HL-60 (cell line): ENCODE measurements around the gene PRPH.

Experiments used
- DNase-seq, 2 experiments: peaks; one replicate each; pipeline ENCODE4 v3.0.0-alpha.2; 2010 to 2020; ENCODE audit warnings: low read depth in 1 of 2, low spot score in 1 of 2
- H3K27ac ChIP-seq: fragments of 250-450 bp; sonication (Bioruptor Pico); replicated peaks from 2 replicates; pipeline ENCODE4 v1.5.1; 2020; ENCODE audit warnings: mild to moderate bottlenecking, moderate library complexity
- H3K27me3 ChIP-seq: fragments of 250-450 bp; sonication (Bioruptor Pico); 2 replicates; pipeline ENCODE4 v1.5.1; 2021; ENCODE audit warnings: mild to moderate bottlenecking, moderate library complexity; ENCODE audit not compliant: insufficient read depth, poor library complexity, severe bottlenecking
- H3K4me3 ChIP-seq: replicated peaks from 2 replicates; pipeline ENCODE4 v1.5.1; 2011; ENCODE audit warnings: mild to moderate bottlenecking, control low read depth, low read length; ENCODE audit not compliant: insufficient read depth
- CTCF ChIP-seq: IDR thresholded peaks from one replicate; pipeline ENCODE4 v1.5.1; 2011; ENCODE audit warnings: low read length, control low read depth, inconsistent platforms; ENCODE audit not compliant: insufficient read depth
- GABPA ChIP-seq: IDR thresholded peaks from 2 replicates; pipeline ENCODE4 v1.6.1; 2012; ENCODE audit warnings: low read depth
- POLR2AphosphoS5 ChIP-seq: IDR thresholded peaks from 2 replicates; pipeline ENCODE4 v1.6.1; 2012; ENCODE audit warnings: low read depth
- REST ChIP-seq: IDR thresholded peaks from 2 replicates; pipeline ENCODE4 v1.6.1; 2012; ENCODE audit warnings: low read depth; ENCODE audit not compliant: insufficient replicate concordance
- SPI1 ChIP-seq: IDR thresholded peaks from 2 replicates; pipeline ENCODE4 v1.6.1; 2012; ENCODE audit warnings: low read depth, mild to moderate bottlenecking, borderline replicate concordance

The PRPH gene

GRCh38 chr12:49342066-49342913 is 47.3 kb downstream of the PRPH start:
- peak; percentile 67 to 88 for DNase-seq
- Histone ChIP-seq H3K27me3 (peaks cover 91% of the 10 kb centered on the region), H3K4me3 (peak overlapping the region; percentile 48), H3K27ac (no peak overlapping the region)
- TF ChIP-seq GABPA (no peak), CTCF (peak; percentile 79)

GRCh38 chr12:49342914-49343731 is 48.2 kb downstream of the PRPH start:
- no peak for TF ChIP-seq GABPA
- TF ChIP-seq REST, result no peak
- no peak for TF ChIP-seq CTCF
- TF ChIP-seq POLR2AphosphoS5, result no peak
- no peak for TF ChIP-seq SPI1
- peaks cover 92% of the 10 kb centered on the region for H3K27me3 ChIP-seq
- DNase-seq, result no peak

GRCh38 chr12:49344486-49345050 is 49.6 kb downstream of the PRPH start:
- no peak for DNase-seq
- no peak overlapping the region for H3K27ac ChIP-seq
- no peak overlapping the region for H3K4me3 ChIP-seq
- H3K27me3 ChIP-seq, result peaks cover 85% of the 10 kb centered on the region
- no peak for TF ChIP-seq SPI1
- TF ChIP-seq REST, result no peak
- TF ChIP-seq POLR2AphosphoS5, result no peak
- TF ChIP-seq CTCF, result no peak
- no peak for TF ChIP-seq GABPA

More at GRCh38 chr12:49342914-49343731, 48.2 kb downstream of the PRPH start:
- Histone ChIP-seq H3K27ac (no peak overlapping the region), H3K4me3 (peak overlapping the region; percentile 48)
